HG02763 (cell line): ENCODE data around the gene BCL2L1.
A peak's percentile ranks its signal among the peaks of the same experiment; 100 is the strongest.

Source experiments
- ATAC-seq: cut with Tn5 transposase; IDR thresholded peaks from one replicate; pipeline ENCODE4 v1.9.1; 2021; ENCODE audit warnings: mild to moderate bottlenecking, moderate library complexity; ENCODE audit not compliant: unreplicated experiment

The BCL2L1 gene

GRCh38 chr20:31694842-31695593, 27.6 kb downstream of the BCL2L1 start:
- ATAC-seq, result no peak

GRCh38 chr20:31693987-31694661, 28.5 kb downstream of the BCL2L1 start:
- ATAC-seq, result no peak

DNA sequence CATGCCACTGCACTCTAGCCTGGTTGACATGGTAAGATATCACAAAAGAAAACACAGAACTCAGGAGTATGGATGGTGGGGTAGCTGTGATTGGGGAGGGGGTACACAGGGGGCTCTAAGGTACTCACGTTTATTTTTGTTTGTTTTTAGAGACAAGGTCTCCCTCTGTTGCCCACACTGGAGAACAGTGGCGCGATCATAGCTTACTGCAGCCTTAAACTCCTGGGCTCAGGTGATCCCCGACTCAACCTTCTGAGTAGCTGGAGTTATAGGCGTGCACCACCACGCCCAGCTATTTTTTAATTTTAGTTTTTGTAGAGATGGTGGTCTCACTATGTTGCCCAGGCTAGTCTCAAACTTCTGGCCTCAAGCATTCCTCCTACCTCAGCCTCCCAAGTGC, 29.3 kb downstream of the BCL2L1 start:
- ATAC-seq, result no peak

DNA sequence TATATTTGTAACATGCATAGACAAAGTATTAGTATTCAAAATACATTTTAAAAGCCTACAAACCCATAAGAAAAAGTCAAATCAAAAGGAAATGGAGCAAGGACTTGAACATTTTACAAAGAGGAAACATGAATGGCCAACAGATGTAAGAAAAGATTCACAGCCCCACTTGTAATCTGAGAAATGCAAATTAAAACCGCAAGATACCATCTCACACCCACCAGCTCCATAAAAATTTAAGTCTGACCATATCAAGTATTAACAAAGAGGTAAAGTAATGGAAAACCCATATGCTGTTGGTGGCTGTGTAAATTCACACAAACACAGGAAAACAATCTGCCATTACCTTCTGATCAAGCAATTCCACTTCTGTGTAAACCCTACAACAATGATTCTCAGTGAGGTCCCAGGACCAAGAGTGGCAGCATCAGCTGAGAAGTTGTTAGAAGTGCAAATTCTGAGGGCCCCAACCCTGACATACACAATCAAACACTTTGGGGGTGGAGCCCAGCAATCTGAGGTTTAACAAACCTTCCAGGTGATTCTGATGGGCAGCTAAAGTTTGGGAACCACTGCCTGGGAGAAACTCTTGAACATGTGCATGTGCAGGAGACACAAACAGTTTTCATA, 30.9 kb downstream of the BCL2L1 start:
- peak; percentile 42 for ATAC-seq

- ATAC-seq, result no peak
Observed at GRCh38 chr20:31690124-31690666, 32.5 kb downstream of the BCL2L1 start.

DNA sequence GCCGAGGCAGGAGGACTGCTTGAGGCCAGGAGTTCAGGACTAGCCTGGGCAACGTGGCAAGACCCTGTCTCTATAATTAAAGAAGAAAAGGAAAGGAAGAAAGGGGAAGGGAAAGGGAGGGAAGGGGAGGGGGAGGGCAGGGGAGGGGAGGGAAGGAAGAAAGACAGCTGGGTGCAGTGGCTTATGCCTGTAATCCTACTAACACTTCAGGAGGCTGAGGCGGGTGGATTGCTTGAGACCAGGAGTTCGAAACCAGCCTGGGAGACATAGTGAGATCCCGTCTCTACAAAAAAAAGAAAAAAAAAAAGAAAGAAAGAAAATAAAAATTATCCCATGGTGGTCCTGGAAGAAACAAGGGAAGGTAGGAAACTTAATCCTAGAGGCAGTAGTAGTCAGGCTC, 33.5 kb downstream of the BCL2L1 start:
- no peak for ATAC-seq

- ATAC-seq, result no peak
Observed at GRCh38 chr20:31687777-31688176, 34.9 kb downstream of the BCL2L1 start.

DNA sequence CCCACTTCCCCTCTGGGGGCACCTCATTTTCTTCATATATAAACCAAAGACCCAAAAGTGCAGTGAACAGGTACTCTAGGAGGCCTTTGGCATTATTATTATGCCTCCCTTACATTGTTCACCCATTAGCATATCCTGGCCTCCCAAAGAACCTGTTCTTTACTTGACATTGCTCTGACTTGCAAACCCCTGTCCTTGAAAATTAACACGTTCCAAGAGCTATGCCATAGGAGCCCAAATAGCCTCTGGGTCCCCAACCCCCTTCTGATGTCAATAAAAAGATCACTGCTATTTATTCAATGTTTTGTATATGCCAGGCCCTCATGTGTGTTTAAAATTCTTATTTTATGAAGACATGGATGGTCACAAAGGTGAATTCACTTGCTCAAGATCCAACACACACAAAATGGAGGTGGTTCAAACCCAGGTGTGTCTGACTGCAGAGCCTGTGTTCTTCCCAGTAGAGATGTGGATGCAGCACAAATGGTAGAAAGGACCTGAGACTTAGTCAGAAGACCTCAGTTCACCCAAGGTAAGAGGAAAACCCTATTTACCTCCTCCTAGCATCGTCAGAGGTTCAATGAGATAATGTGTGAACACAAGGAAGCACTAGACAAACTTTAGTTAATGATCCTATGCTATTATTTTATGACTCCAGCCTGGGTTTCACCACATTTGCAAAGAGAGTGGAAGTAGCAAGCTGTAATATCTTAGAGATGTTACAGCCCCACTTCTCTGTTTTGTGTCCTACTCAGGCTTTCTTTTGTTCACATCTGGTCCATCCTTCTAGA, 36.6 kb downstream of the BCL2L1 start:
- no peak for ATAC-seq

- peak; percentile 41 for ATAC-seq
Observed at GRCh38 chr20:31684153-31685015, 38.3 kb downstream of the BCL2L1 start.

GRCh38 chr20:31682927-31683326, 39.7 kb downstream of the BCL2L1 start:
- ATAC-seq, result no peak

DNA sequence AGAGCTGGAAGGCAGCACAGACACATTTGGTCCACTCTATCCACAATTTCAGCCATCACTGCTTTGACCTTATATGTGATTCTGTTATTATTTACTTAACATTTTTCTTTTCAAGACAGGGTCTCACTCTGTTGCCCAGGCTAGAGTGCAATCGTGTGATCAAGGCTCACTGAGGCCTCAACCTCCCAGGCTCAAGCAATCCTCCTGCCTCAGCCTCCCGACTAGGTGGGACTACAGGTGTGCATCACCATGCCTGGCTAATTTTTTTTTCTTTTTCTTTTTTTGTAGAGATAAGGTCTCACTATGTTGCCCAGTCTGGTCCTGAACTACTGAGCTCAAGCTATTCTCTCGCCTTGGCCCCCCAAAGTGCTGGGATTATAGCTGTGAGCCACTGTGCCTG, 40.3 kb downstream of the BCL2L1 start:
- ATAC-seq, result no peak

DNA sequence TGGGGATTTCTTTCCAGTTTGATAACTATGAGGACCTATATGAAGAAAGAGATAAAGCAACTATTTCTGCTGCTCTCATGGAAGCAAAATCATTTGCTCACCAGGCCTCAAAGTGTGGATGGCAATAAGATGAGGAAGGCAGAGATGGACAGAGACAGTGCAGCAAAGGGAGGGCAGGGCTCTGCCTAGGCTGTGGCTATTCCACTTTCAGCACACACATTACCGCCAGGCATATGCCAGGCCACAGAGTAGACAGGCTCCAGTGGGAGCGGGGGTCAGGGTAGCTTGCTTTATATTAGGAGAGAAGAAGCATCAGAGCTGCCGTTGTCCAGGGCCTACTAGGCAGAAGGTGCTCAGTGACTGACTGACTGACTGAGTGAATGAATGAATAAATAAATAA, 40.9 kb downstream of the BCL2L1 start:
- ATAC-seq, result no peak

DNA sequence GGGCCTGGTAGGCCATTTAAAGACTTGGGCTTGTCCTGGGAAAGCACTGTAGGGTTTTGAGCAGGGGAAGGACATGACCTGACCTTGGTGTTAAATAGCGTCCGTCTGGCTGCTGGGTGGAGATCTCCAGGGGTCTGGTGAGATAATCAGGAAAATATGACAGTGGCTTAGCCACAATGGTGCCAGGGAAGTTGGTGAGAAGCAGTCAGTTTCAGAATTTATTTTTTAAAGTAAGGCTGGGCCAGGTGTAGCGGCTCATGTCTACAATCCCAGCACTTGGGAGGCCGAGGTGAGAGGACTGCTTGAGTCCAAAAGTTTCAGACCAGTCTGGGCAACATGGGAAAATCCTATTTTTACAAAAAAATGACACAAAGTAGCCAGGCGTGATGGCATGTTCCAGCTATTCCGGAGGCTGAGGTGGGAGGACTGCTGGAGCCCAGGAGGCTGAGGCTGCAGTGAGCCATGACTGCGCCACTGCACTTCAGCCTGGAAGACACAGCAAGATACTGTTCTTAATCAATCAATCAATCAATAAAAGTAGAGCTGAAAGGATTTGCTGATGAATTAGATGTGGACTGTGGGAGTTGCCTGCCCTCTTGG, 41.4 kb downstream of the BCL2L1 start:
- no peak for ATAC-seq

DNA sequence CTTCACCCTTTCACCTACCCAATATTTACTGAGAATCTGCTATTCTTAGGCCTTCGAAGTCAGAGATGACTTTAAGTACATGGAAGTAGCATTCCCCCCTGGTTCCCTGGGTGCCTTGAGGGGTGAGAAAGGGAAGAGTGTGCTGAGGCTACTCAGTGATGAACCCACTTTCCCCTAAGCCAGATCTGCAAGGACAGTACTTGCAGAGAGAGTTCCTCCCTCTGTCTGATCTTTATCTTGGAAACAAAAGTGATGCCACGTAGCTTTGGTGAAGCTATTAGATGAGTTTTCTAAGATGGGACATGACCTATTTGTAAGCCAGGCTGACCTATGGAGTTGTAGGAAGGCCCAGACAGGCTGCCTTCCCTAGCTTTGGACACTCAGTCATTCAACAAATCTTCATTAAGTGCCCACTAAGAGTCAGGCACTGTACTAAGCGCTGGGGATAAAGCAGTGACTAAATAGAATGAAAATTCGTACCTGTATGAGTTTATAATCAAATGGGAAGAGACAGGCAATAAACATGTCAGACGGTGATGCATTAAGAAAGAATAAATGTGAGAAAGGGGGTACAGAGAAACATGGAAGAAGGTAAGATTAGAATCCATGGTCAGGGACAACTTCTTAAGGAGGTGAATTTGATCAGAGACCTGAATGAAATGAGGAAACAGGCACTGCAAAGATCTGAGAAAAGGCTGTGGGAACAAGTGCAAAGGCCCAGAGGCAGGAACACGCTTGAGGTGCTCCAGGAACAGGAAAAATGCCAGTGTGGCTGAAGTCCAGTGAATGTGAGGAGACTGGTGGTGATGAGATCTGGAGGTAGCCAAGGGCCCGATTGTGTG, 42.2 kb downstream of the BCL2L1 start:
- no peak for ATAC-seq

- ATAC-seq, result no peak
Observed at GRCh38 chr20:31679357-31680285, 43.0 kb downstream of the BCL2L1 start.

- ATAC-seq, result no peak
Observed at GRCh38 chr20:31678389-31679356, 44.0 kb downstream of the BCL2L1 start.
